ENCODE results near the gene IFT81.

DNA sequence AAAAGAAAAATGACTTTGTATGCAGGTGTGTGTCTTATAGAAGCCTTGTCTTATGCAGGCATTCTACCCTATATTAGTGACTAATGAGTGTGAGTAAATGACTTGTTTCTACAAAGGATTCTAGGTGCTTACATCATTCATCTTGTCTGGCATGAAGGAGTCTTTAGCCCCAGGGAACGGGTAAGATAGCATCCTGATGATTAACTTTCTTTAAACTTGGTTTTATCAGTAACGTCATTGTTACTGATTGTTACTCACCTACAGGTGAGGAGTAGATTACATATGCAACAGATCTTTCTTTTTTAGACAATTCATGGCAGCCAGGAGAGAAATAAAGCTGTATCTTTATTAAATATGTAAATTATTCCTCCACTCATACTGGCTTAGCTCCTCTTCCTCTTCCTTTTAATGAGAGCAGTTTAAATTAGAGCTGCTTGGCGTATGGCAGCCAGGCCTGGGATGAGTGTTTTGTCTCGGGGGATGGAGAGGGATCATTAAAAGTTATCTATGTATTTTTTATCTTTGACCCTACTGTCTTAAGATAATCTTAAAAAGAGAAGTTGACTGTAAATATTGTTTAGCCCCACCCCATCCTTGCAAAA lies 99.7 kb downstream of the IFT81 start:
- TF ChIP-seq, protein P1, sequence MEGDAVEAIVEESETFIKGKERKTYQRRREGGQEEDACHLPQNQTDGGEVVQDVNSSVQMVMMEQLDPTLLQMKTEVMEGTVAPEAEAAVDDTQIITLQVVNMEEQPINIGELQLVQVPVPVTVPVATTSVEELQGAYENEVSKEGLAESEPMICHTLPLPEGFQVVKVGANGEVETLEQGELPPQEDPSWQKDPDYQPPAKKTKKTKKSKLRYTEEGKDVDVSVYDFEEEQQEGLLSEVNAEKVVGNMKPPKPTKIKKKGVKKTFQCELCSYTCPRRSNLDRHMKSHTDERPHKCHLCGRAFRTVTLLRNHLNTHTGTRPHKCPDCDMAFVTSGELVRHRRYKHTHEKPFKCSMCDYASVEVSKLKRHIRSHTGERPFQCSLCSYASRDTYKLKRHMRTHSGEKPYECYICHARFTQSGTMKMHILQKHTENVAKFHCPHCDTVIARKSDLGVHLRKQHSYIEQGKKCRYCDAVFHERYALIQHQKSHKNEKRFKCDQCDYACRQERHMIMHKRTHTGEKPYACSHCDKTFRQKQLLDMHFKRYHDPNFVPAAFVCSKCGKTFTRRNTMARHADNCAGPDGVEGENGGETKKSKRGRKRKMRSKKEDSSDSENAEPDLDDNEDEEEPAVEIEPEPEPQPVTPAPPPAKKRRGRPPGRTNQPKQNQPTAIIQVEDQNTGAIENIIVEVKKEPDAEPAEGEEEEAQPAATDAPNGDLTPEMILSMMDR (IDR thresholded peaks at IDR 0.05; ENCODE audit: extremely low read depth in 1 of 2, insufficient read depth in 1 of 2, low read depth in 1 of 2, low read length in 2 of 2) = no peak
- TF ChIP-seq POLR2AphosphoS5 (IDR thresholded peaks at IDR 0.05; ENCODE audit: insufficient read depth, low read depth, low read length) (no peak), POLR2A (IDR thresholded peaks at IDR 0.05; ENCODE audit: low read depth, low read length) (no peak), FOS (IDR thresholded peaks at IDR 0.05; ENCODE audit: borderline replicate concordance, insufficient read depth, low read length) (no peak), MYC (IDR thresholded peaks at IDR 0.05; ENCODE audit: low read depth, low read length) (no peak)
- TF ChIP-seq, protein P2, sequence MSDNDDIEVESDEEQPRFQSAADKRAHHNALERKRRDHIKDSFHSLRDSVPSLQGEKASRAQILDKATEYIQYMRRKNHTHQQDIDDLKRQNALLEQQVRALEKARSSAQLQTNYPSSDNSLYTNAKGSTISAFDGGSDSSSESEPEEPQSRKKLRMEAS (IDR thresholded peaks at IDR 0.05; ENCODE audit: insufficient read depth, insufficient read length) = no peak

All from endothelial cell of umbilical vein (primary cell).